Measurements from ENCODE around the gene TNFRSF9.

The TNFRSF9 gene

DNA sequence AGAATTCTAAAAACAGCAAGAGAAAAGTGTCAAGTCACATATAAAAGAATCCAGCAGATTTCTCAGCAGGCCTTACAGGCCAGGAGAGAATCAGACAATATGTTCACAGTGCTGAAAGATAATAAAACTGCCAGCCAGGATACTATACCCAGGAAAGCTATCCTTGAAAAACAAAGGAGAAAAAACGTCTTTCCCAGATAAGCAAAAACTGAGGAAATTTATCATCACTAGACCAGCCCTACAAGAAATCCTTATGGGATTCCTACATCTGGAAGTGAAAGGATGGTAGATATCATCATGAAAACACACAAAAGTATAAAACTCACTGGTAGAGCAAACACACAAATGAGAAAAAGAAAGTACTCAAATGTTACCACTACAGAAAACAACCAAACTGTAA lies 62.6 kb downstream of the TNFRSF9 start:
- DNase-seq = no peak

DNA sequence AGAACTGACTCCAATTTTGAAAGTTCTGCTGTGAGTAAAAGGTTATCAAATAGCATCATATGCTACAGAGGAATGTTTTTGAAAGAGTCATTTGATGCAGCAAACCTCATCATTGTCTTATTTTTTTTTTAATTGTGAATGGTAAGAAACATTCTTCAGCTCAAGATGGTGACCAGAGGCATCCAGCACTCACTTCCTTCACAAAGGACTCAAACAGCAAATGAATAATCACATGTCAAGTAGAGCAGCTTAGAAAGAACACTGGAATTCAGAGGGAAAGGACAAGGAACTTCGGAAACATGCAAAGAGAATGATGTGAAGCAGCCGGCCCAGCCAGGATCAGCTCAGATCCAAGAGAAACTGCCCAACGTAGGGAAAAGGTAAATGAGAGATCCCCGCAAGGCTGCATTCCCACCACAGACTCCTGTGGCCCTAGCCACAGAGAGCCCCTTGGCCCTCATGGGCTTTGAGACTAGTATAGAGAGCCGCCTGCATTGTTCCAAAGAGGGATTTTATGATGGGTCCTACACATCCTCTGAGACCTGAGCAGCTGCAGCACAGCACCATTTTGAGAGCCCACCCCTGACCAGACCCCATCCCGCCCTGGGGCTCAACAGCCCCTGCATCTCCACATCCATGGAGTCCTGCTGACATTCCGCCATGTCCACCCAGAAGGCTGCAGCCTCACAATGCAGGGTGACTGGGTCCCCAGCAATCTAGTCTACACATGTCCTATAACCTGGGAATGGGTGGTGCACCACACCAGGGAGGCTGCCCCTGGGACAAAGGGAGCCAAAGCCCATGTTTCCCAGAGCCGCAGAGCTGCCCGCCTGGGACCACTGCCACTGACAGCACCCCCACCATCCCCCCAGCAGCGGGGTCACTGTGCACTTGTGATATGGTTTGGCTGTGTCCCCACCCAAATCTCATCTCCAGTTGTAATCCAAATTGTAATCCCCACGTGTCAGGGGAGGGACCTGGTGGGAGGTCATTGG lies 66.5 kb downstream of the TNFRSF9 start:
- no peak for DNase-seq

GRCh38 chr1:7871136-7871535 lies 69.5 kb downstream of the TNFRSF9 start:
- DNase-seq = no peak

GRCh38 chr1:7869136-7869920 lies 71.3 kb downstream of the TNFRSF9 start:
- no peak for DNase-seq

GRCh38 chr1:7868070-7868780 lies 72.4 kb downstream of the TNFRSF9 start:
- DNase-seq = no peak

DNA sequence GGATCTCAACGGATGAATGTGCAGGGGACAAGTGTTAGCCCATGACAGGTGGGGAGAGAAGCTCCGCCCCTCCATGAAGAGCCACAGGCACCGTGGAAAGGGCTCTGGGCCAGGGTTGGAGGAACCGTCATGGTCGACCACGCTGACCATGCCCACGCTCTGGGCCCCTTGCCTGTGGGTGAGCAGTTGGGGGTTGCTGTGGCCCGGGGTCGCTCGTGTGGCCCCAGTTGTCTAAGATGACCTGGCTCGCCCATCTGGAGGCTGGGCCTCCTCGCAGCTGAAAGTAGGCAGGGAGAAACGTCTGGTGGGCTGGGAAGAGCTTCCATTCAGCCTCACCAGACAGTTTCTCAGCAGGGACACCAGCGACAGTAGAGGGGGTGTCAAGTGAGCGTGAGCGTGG lies 74.7 kb downstream of the TNFRSF9 start:
- no peak for DNase-seq
